ENCODE results near the gene MT1HL1.

GRCh38 chr1:237031480-237031879 is 27.2 kb upstream of the MT1HL1 start:
- no peak for TF ChIP-seq POLR2A (IDR thresholded peaks at IDR 0.05)
- no peak for TF ChIP-seq CTCF (IDR thresholded peaks at IDR 0.05)
- TF ChIP-seq EP300 (IDR thresholded peaks at IDR 0.05) = no peak
- TF ChIP-seq POLR2AphosphoS5 (IDR thresholded peaks at IDR 0.05) = no peak

Measured in suprapubic skin (tissue), 4 donors.